SH-SY5Y (cell line): Measurements from ENCODE around the gene TRMT44.

ENCODE experiments used
- GATA2 ChIP-seq: IDR thresholded peaks from 2 replicates; pipeline ENCODE4 v1.6.1; 2011; ENCODE audit warnings: mild to moderate bottlenecking, low read depth, low read length
- GATA3 ChIP-seq: IDR thresholded peaks from 2 replicates; pipeline ENCODE4 v1.6.1; 2011; ENCODE audit warnings: low read depth, mild to moderate bottlenecking, low read length, moderate library complexity

DNA sequence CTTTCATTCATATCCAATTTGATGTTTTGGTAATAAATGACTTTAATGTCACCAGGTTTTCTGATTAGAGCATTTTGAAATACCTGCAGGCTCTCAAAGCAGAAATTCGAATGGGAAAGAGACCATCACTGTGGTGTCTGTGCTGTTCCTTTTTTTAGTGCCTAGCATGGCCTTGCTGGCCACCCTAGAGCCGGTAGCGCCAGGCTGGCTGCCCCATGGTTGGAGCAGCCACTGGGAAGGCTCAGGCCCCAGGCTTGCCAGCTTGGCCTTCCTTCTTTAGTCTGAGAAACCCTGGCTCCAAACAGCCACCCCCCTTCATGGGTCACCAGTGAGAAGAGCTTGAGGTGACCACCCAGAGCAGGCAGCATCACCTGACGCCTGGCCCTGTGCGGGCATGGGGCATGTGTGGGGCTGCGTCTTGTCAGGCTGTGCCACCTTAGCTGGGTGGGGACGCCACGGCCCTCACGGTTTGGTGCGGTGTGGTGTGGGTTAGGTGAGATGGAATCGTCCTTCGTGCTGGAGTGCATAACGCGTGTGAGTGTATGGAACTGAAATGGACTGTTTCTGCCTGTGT lies 30.0 kb downstream of the TRMT44 start:
- no peak for TF ChIP-seq GATA3
- no peak for TF ChIP-seq GATA2
